HG03354 (cell line): ENCODE data around the gene LYSMD2.

ENCODE experiments used
- ATAC-seq: cut with Tn5 transposase; IDR thresholded peaks from one replicate; pipeline ENCODE4 v1.9.1; 2021; ENCODE audit warnings: mild to moderate bottlenecking; ENCODE audit not compliant: unreplicated experiment, poor library complexity, severe bottlenecking

LYSMD2 gene

GRCh38 chr15:51724199-51724598 is 13.3 kb downstream of the LYSMD2 start:
- ATAC-seq = no peak

- no peak for ATAC-seq
Observed at GRCh38 chr15:51721199-51721960, 16.1 kb downstream of the LYSMD2 start.

- no peak for ATAC-seq
Observed at GRCh38 chr15:51720201-51720995, 17.1 kb downstream of the LYSMD2 start.

GRCh38 chr15:51718746-51719145 is 18.7 kb downstream of the LYSMD2 start:
- ATAC-seq = no peak

- ATAC-seq = no peak
Observed at GRCh38 chr15:51718219-51718618, 19.2 kb downstream of the LYSMD2 start.

- ATAC-seq = no peak
Observed at GRCh38 chr15:51714911-51715310, 22.5 kb downstream of the LYSMD2 start.

- no peak for ATAC-seq
Observed at GRCh38 chr15:51714162-51714561, 23.3 kb downstream of the LYSMD2 start.

GRCh38 chr15:51709031-51709430 is 28.4 kb downstream of the LYSMD2 start:
- ATAC-seq = no peak

- ATAC-seq = no peak
Observed at GRCh38 chr15:51708013-51708412, 29.4 kb downstream of the LYSMD2 start.

- no peak for ATAC-seq
Observed at GRCh38 chr15:51706926-51707608, 30.4 kb downstream of the LYSMD2 start.

- no peak for ATAC-seq
Observed at GRCh38 chr15:51706291-51706690, 31.2 kb downstream of the LYSMD2 start.

GRCh38 chr15:51702710-51703109 is 34.7 kb downstream of the LYSMD2 start:
- no peak for ATAC-seq

GRCh38 chr15:51699373-51699772 is 38.1 kb downstream of the LYSMD2 start:
- no peak for ATAC-seq

- no peak for ATAC-seq
Observed at GRCh38 chr15:51697163-51697562, 40.3 kb downstream of the LYSMD2 start.

GRCh38 chr15:51696566-51696965 is 40.9 kb downstream of the LYSMD2 start:
- ATAC-seq = no peak

GRCh38 chr15:51692154-51692553 is 45.3 kb downstream of the LYSMD2 start:
- ATAC-seq = no peak

- no peak for ATAC-seq
Observed at GRCh38 chr15:51688863-51689262, 48.6 kb downstream of the LYSMD2 start.

GRCh38 chr15:51687565-51687964 is 49.9 kb downstream of the LYSMD2 start:
- ATAC-seq = no peak

GRCh38 chr15:51681303-51681963 is 56.0 kb downstream of the LYSMD2 start, which contains the start of gene SCG3:
Gene SCG3 (plus strand): TSS chr15:51681503. CDS start chr15:51681756, 253 bp downstream.
- ATAC-seq = peak; percentile 65

GRCh38 chr15:51680321-51680720 is 57.1 kb downstream of the LYSMD2 start:
- ATAC-seq = no peak
